Caki2 (cell line): Measurements from ENCODE around the gene NAV2. TPM values are rescaled to one million over a fixed set of nuclear protein-coding genes. Genes with fewer than 3 reads are reported as not detected.

Experiments
- DNase-seq: peaks from one replicate; pipeline ENCODE4 v3.0.0-alpha.2; 2015; ENCODE audit warnings: low read depth
- in situ Hi-C: cut with HindIII; loops from 2 replicates; pipeline ENCODE4 v1.10.0; 2016; ENCODE audit warnings: low sequenced_read_pairs, low pct_unique_long_range_greater_than_20kb, mixed read lengths
- total RNA-seq: library from RNA; depleted of rRNA; stranded (reverse); fragments of >200 nt; shearing (Covaris generic); gene quantifications from 2 replicates; pipeline ENCODE4 v1.2.3, GENCODE V29; 2014; ENCODE audit warnings: low replicate concordance

NAV2 gene
- total RNA-seq, 1 experiment from 2014 or later, result 6.9 TPM

GRCh38 chr11:20159466-20160381 is 447.1 kb downstream of the NAV2 start:
- no peak for DNase-seq
- in situ Hi-C loops, result no loop called here

DNA sequence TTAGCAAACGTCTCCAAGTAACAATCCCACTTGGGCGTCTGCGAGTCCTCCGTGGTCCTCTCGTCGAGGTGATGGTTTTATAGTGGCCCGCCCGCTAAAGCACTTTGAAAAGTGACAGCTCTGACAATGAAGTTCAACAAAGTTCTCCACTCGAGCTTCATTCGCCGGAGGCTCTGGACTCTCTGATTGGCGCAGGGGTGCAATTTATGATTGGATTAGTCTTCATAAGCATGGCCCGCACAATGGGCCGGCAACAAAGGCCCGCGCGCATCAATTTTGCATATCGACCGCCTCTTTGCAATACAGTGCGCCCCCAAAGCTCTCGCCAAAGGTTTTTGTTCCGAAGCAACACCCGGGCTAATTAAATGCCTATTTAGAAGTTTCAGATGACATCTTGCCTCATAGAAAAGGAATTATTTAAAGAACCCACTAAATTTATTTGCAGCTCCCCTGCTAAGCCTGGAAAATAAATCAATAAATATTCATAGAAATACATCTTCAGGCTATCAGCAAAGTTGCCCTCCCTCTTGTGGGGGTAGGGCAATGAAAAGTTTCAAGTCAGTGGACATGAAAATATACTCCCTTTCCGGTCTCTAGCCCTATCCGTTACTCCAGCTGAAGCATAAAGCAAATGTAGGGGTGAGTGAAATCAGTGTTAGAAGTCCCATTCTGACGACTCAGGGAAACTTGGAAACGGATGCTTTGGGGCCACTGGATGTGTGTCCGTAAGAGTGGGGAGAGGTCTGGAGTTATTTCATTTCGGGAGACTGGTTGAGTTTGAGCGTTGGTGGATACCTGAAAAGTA is 448.0 kb downstream of the NAV2 start, which contains the start of gene DBX1:
Gene DBX1, minus strand, starts transcription at position 51 of the 805 bp plus-strand sequence. CDS start 151 bp downstream, outside the sequence.
- in situ Hi-C loops, result no loop called here
- DNase-seq, result no peak

DNA sequence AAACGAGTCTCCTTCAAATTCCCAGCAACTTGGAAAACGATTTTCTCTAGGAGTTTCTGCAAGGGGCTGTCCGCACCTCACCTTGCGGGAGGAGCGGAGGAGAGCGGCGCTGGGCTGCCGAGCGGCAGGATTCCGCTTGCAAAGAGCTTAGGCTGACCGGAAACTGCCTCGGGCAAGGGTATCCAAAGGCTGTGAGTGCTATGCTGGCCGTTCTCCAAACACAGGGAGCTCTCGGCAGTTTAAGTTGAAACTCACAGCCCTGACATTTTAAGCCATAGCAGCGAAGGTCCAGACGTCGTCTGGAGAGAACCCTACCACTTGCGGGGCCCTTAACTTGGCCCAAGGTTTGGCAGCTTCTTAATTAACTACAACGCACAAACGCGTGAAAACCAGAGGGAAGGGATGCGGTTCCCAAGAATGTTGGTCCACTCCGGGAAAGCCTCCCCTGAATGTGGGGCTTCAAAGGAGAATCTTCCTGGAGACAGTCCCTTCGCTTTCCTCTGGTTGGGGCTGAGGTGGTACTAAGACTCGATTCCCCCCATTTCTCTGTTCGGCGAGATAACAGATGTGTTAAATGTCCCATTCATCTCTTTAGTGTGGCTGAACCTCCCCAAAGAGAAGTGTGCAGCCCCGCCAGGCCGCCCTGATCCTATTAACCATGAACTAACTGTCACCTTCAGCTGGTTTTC is 448.7 kb downstream of the NAV2 start:
- DNase-seq, result no peak
- in situ Hi-C loops, result no loop called here

DNA sequence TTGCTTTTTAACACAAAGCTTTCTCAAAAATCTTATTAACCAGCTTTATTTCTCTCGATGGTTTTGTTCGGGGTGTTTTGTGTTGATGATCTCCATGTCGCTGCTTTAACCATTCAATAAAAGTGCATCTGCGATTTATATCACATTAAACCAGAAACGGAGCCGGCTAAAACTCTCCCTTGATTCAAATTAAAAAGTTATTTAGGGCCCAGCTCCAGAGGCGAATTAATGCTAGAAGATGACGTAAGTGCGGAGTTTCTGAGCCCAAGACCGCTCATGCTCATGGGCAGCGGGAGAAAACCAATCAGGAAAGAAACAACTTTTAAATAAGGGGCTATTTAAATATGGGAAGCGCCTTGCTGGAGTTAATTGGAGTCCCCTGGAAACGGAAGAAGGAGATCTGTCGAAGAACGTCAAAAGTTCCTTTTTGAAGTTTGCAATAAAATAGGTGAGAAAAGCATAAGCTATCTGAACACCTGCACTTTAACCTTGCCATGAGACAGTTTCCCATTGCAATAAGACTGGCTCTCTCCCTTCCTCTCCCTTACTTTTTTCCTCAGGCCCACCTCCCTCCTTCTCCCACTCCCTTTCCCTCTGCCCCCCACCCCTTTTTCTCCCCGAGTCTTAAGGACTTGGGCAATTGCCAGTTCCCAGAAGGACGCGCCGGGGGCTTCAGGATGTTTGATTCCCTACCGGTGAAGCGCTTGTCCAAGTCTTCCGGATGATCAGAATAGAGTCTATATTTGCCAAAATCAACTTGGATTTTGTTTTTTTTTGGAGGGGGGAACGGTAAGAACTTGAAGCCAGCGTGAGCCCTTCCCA is 449.5 kb downstream of the NAV2 start:
- in situ Hi-C loops, result no loop called here
- DNase-seq, result no peak

DNA sequence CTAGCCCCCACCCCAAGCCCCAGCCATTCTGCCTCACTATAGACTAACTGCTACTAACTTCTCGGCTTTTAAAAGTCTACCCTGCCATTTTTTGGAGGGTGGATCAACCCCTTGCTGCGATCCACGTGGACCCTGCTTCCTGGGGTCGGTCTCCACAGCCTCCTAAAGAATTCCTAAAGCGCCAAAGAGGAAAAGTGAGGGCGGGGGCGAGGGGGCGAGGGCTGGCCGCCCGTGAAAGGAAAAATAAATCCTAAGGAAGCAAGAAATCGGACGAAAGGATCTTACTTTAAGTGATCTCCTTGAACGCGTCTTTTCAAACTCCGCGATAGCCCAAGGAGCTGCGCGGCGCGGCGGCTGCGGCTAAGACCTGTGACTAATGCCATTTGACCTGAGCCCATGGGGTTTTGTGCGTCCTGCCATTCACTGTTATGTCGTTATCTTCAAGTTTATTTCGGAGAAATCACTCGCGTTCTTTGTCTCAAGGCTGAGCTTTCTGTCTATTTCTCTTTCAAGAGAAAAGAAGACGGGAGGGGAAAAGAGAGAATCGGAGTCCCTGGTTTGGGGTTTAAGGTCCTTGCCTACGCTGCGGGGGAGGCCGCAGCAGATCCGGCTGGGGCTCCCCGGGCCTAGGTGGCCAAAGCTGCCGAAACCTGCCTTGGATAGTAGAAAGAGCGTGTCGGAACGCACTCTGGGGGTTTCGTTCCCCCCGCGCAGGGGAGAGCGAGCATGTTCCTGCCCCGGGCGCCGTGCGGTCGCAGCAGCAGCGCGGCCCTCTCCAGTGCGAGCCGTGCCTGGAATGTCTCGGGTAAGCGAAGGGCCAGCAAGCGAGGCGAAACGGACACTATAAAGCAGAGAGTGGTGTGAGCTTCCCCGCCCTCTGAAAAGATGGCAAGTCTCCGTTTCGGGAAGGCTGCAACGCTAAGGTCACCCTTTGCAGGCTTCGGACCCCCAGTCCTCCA is 450.5 kb downstream of the NAV2 start:
- no peak for DNase-seq
- in situ Hi-C loops, result no loop called here

GRCh38 chr11:20163783-20164481 is 451.3 kb downstream of the NAV2 start:
- in situ Hi-C loops, result no loop called here

More at GRCh38 chr11:20163783-20164481, 451.3 kb downstream of the NAV2 start:
- no peak for DNase-seq
